Forelimb muscle (tissue), 1 donor: ENCODE measurements around the gene EFHC1. TPM values are rescaled to one million over a fixed set of nuclear protein-coding genes. Genes with fewer than 3 reads are reported as not detected.
"Not testable (repeated sequence)": the region's sequence is repeated elsewhere in the genome, so short reads cannot be mapped to it uniquely, and the experiment has no call there.

Experiments used
- DNase-seq: peaks from one replicate; pipeline ENCODE4 v3.0.0-alpha.2; 2013; ENCODE audit warnings: low read depth
- polyA plus RNA-seq: library from polyadenylated mRNA; unstranded; fragments of 120-200 nt; gene quantifications from one replicate; pipeline ENCODE4 v1.2.1, GENCODE V29; 2013; ENCODE audit not compliant: insufficient read length

EFHC1 gene
- polyA plus RNA-seq, 1 donor = 17.0 TPM

DNA sequence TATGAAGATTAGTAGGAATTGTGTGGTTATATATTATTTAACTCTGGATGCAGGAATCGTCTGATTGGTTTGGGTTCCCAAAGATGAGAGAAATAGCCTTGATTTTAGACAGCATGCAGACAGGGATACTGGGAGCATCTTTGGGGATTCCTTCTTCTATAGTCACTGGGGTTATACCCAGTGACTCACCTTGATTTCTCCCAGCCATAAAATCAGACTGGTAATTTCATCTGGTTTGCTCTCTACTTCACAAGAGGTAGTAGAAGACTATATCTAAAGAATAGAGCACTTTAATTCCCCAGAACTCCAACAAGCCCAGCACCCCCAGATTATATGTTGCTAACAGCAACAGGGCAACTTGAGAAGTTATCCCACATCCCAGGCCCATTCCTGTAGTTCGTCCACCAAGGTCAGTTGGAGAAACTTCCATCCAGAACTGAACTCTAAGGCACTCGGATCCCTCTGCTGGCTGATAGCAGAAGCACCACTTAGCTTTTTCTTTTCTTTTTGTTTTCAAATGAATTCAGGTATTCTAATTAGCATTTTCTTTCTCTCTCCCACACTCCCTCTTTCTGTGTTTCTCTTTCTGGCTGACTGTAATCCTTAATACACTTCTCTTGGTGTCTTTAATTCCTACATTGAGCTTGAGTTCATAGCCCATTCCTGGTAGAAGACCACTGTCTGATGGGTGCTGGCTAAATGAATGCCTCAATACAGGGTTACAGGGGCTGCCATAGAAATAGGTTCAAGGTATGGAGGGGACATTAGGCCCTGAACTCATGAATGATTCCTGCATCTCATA, 20.4 kb upstream of the EFHC1 start:
- DNase-seq = no peak

DNA sequence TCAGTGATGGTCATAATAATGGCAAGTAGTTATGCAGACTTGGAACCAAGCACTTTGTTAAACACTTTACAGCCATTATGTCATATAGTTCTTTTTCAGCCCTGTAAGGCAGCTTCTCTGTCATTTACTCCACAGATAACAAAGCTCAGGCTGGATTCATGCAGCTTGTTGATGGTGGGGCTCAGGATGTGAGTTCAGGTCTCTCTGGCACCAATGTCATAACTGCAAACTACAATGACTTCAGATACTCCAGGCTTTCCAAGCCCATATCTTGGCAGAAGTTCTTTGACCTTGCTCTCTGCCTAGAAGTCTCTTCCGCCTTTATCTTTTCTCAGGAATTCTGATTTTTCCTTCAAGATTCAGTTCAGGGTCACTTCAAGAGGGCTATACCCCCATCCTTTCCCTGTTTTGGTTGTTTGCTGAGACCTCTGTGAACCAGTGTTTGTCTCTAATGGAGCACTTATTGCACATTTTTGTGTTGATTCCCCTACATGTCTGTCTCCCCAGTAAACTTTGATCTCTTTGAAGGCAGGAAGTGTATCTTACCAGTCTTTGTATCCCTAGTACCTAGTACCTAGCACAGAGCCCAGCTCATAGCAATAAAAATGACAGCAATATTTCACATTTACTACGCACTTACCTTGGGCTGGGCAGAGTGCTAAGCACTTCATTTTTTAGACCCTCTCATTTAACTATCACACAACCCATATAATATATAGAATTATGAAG, 19.7 kb upstream of the EFHC1 start:
- no peak for DNase-seq

DNA sequence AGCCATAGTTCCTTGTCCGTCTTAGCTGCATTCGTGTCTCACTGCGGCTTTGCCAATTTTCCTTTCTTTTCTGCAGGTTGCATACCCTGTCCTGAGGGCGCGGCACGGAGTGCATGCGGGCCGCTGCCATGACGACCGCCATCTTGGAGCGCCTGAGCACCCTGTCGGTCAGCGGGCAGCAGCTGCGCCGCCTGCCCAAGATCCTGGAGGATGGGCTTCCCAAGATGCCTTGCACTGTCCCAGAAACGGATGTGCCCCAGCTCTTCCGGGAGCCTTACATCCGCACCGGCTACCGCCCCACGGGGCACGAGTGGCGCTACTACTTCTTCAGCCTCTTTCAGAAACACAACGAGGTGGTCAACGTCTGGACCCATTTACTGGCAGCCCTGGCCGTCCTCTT, 17.1 kb upstream of the EFHC1 start:
- no peak for DNase-seq

DNA sequence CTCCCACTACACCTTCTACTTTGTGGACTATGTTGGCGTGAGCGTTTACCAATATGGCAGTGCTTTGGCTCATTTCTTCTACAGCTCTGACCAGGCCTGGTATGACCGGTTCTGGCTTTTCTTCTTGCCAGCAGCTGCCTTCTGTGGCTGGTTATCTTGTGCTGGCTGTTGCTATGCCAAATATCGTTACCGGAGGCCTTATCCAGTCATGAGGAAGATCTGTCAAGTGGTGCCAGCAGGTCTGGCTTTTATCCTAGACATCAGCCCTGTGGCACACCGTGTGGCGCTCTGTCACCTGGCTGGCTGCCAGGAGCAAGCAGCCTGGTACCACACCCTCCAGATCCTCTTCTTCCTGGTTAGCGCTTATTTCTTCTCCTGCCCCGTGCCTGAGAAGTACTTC, 16.5 kb upstream of the EFHC1 start:
- DNase-seq = no peak

DNA sequence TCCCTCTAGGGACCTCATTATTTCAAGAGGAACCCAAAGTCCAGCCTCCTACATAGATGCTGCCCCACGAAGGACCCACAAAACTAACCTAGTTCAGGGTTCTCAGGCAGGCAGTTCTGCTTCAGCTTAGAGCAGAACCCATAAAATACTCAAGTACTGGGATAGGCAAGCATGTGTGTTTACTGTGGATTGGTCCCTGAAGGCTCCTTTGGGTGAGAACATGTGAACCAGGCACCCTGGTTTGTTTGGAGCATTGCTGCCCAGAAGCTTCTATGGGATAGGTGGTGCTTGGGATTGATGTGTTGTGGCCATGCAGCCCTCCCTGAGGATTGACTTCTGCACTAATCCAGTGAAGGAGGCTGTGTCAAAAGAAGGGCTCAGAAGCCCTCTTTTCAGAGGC, 14.9 kb upstream of the EFHC1 start:
- DNase-seq = no peak

DNA sequence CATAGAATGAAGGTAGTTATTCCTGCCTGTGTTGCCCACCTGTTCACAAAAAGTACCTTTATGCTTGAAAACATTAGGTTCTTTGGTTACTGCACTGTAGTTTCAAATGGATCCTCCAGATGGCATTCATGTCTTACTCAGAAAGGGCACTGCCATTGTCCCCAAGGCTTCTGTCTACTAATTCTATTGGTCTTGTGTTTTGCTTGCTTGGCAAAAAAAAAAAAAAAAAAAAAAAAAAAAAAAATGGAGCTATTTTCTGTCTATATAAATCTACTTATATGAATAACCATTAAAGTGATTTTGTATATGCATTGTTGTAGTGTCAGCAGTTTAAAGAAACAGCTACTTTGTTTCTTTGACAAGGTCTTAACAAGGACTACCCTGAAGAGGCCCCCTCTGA, 12.7 kb upstream of the EFHC1 start:
- DNase-seq = no peak

DNA sequence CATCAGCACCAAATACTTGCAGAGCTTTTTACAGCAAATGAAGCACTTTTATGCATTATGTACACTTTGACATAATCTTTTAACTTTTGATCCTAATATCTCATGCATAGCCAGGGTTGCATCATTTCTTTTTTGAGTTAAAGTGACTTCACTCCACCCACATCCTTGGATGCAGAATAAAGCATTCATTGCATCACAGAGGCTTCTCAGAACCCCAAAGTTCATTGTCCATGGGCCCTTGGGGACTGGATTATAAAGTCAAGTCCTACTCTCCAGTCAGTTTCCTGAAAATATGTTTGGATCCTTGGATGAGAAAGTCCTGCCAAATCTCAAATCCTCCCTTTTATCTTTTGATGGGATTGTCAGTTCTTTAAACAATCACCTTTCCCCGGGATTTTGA, 10.6 kb upstream of the EFHC1 start:
- DNase-seq = no peak

DNA sequence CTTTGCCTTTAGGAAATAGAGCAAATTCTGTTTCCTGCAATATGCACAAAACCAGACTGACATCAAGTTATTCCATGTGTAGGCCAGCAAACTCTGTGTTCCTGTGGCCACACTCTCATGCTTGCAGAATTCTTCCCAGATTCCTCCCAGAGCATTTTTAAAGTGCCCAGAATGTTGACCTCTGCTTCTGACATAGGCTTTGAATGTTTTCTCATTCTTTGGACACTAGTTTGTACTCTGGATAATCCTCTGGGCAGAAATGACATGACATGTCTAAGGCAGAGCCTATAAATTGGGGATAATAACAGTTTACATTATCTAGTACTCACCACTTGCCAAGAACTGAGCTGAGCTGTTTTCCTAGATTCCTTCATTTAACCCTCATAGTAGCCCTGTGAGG, 9.2 kb upstream of the EFHC1 start:
- no peak for DNase-seq

DNA sequence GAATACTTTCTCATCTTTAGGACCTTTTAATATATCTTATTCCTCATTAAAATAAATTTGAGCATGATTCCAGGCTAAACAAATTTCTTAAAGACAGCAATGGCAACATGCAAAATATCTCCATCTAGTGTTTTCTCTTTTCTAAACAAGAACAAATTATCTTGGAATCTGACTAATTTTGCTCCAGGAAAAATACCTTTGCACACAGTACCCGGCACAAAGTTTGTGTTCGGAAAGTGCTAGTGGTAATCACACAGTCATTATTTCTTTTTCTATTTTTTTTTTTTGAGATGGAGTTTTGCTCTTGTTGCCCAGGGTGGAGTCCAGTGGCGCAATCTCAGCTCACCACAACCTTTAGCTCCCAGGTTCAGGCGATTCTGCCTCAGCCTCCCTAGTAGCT, 8.2 kb upstream of the EFHC1 start:
- DNase-seq = no peak

DNA sequence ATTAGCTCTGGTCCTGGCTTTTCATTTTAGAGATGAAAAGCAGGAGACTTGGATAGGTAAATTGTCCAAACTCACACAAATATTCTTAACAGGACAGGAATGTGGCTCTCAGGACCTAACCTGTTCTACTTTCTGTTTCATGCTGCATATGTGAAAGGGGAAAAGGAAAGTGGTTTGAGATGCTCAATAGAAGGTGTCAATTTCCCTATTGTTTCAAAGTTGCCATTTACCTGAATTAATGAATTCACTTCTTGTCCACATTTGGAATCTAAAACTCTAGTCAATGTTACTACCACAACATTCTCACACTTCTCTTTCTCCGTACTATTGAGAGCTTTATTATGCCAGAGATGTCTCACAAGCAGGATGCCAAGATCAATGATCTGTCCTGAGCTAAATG, 4.8 kb upstream of the EFHC1 start:
- no peak for DNase-seq

DNA sequence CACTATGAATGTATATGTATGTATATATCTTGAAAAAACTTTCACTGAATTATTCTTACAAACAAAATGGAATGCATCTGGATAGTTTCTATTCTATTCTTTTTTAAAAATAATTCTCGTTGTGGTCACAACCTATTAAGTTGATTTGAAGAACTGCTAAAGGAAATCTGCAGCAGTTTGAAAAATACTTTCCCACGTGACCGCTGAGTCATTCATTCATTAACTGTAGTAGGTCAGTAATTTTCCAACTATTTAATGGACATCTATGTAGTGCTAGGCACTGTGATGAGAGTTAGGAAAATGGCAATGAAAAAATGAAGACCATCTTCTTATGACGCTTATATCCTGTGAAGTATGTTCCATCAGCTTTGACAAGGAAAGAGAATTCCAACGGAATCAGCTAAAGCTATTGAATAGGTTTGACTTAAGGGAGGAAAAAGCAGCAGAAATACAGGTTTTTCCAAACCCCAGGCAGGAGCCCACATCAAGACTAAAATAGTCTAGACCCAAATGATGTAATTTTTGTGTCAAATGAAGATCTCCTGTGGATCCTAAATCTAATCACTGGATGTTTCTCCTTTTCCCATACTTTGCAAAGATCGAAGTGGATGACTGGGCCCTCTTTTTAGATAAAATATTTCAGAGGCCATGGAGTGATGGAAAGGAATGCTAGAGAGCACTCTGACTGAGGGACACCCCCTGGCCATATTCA, 4.1 kb upstream of the EFHC1 start:
- no peak for DNase-seq

DNA sequence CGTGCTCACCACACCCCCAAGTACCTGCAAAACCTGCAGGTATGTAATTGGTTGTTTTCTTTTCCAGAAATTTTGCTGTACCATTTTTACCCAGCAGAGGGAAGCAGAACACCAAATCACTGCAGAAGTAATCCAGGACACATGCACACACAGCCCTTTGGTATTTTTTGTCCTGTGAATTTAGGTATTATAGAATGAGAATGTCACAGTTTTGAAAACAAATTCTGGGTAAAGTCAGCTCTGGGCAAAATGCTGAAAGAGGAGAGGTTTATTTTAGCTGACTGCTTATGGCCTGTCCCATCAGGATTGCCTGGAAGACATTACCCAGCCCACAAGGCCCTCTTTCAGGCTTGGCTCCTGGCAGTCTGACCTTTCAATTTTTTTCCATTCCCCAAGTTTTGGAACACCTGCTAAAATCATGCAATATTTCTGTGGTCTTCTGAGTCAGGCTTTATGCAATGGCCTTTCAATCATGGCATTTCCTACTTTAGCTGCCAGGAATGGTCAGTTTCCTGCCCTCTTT, 3.5 kb upstream of the EFHC1 start:
- DNase-seq = no peak

DNA sequence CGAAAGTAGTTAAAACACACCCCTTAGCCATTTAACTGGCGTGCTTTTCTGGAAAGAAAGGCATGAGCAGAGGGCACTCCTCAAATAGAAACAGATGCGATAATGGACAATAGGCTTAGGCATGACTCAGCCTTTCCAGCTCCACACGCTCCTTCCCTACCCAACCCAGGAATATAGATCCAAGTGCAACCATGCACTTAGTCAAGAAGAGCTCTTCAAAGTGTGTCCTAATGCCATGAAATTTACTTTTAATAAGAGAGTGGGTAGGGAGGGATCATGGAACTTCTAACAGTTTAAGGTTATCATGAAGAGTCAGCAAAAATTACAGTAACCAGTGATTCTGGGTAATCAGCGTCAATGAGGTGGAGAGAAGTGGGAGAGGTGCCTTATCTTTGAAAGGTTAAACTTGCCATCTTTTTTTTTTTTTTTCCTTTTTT, 2.4 kb upstream of the EFHC1 start:
- no peak for DNase-seq

DNA sequence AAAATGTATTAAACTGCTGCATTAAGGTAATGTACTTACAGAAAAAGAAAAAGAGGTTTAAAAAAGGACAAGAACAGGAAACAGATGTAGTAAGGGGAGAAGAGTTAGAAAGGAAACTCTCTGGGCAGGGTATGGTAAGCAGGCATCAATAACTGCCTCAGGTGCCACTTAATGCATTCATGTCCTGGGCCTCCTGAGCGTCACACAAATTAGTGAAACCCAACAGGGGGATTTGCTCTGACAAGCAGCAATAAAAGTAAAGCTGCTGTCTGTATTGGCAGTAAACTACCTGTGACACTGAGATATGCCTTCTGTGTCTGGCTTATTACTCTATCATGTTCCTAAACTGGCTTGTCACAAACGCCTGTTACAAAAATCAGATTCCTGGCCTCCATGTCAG, 1.5 kb upstream of the EFHC1 start:
- DNase-seq = no peak

DNA sequence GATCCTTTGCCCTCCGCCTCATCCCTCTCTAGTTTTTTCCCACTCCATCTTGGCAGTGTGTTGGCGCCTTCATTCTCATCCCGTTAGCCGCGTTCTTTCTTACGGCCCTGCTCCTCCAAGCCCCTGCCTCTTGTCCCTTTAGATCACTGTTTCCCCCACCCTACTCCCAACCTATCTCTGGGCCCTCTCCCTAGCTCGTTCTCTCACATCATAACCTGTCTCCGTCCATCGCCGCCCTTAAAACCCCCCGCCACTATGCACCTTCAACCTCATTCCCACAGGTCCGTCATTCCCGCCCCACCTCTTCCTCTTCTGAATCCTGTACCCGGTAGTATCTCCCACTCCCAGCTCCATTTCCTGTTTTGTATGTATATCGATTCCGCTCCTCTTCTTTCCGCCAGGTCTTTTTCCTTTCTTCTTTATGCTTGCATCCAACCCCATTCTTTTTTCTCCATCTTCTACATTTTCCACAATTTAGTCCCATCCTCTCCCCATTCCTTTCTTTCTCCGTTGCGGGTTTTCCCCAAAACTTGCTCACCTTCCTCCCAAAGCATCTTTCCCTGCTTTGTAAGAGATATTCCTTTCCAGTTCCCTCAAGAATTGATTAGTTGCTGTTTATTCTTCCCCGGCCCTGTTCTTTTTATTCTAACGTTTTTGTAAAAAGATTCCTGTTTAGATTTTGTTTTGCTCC, 671 bp downstream of the EFHC1 start:
- DNase-seq = no peak

DNA sequence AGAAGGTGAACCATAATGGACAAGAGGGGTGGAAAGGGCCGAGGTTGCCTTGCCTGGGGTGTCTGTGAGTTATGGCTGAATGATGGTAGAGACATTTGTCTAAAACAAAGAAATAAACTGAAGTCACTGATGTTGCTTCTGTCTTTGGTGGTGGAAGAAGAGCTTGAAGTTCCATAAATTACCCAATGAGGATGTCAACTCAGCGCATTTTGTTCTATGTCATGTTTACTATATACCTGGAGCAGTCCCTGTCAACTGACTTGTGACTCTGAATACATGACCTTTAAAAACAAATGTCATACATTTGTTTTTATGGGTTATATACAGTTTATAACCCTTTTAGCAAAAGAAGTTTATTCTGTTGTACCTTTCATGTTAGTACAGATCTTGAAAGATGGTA, 2.0 kb downstream of the EFHC1 start:
- no peak for DNase-seq

DNA sequence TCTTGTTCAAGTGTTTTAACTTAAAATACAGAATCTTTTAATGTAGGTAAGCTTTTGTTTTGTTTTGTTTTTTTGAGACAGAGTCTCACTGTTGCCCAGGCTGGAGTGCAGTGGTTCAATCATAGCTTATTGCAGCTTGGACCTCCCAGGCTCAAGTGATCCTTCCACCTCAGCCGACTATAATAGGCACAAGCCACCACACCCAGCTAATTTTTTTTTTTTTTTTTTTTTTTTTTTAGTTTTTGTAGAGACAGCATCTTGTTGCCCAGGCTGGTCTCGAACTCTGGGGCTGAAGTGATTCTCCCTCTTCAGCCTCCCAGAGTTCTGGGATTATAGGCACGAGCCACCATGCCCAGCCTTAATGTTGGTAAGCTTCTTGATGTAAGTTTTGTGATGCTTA, 3.3 kb downstream of the EFHC1 start:
- no peak for DNase-seq

DNA sequence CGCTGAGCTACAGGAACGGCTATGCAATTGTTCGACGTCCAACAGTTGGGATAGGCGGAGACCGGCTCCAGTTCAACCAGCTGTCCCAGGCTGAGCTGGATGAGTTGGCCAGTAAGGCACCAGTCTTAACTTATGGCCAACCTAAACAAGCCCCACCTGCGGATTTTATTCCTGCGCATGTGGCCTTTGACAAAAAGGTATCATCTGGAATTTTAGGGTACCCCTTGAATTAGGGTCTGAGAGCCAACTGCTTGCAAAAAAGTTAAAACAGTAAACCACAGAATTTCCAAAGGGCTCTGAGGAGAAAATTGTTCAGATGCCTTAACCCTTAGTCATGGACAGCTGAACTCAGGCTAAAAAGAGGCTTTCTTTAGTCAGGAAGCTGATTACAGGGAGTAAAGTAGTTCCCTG, 3.8 kb downstream of the EFHC1 start:
- no peak for DNase-seq

DNA sequence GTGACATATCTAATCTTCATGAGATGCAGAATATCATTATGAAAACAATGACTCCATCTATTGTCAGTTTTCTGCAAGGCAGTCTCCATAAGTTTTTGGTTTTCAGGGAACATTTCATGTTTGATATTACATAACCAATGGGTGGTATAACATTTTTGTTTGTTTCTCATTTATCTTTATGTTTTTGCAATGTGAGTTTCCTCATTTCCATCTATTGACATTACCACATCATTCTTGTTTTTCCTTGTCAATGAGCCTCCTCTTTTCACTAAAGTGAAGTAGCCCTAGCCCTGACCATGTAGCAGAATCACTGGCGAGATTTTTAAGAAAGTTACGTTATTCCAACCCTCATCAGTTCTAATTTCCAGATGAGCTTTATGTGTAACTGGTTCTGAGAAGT, 4.4 kb downstream of the EFHC1 start:
- DNase-seq = no peak

DNA sequence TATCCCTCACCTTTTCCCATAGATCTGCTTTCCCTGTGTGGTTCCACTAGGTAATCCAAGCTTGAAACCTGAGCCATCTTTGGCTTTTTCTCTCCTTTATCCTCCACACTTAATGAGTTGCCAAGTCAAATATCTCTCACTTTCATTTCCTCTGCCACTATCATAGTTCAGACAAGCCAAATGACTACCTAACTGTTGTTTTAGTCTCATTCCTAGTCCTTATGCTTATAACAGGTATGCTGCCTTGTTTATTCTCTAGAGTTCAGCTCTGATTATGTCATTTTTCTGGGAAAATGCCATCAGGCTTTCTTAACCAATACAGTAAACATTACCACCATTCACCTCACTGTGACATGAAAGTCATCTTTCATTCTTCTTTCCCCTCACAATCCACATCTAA, 6.5 kb downstream of the EFHC1 start:
- DNase-seq = no peak

DNA sequence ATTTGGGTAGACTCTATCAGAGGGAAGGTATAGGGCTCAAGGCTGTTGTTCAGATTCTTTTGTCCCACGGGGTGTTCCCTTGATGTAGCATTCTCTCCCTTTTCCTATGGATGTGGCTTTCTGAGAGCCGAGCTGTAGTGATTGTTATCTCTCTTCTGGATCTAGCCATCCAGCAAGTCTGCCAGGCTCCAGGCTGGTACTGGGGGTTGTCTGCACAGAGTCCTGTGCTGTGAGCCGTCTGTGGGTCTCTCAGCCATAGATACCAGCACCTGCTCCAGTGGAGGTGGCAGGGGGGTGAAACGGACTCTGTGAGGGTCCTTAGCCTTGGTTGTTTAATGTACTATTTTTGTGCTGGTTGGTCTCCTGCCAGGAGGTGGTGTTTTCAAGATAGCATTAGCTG, 13.2 kb downstream of the EFHC1 start:
- not testable (repeated sequence) for DNase-seq

DNA sequence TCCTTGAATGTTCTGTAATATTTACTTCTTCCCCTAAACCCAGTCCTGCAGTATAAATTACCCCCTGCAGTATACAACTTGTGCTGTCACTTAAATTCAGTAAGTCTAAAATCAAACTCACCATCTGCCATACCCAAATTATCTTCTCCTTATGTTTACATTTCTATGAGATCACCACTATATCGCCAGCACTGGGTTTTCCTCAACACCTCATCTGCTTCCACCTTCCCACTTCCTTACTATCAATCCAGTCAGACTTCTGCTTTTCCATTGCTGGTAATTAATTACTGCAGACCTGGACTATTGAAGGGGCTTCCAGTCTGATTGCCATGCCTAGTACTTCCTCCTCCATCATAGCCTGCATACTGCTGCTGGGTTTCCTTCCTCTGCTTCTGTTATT, 15.2 kb downstream of the EFHC1 start:
- DNase-seq = no peak
